ENCODE data around the gene SSC4D. TPM values are rescaled to one million over a fixed set of nuclear protein-coding genes. Genes with fewer than 3 reads are reported as not detected.

SSC4D gene
- total and polyA plus RNA-seq, 2 of the 8 experiments (the other 6 are each of a cell fraction or from before 2014, with no cell fraction given) = 11.8 to 27.5 TPM

GRCh38 chr7:76349313-76349885 lies 60.1 kb downstream of the SSC4D start:
- ChIA-PET CTCF (ENCODE audit: partially characterized antibody) (interaction anchor here (0.7 to 1.6 kb wide), 3 partner anchors 12 to 149 kb away, joined by 3 to 10 read pairs (median 4); no protein-coding TSS in a partner anchor), POLR2A (ENCODE audit: partially characterized antibody) (interaction anchor here (0.7 to 14.3 kb wide), 7 partner anchors 8 to 30 kb away, joined by 3 to 249 read pairs (median 4); partner anchors contain the start of gene YWHAG)
- DNase-seq (ENCODE audit: low read depth in 1 of 2, low spot score in 2 of 2) (no peak), FAIRE-seq (no peak)
- Histone ChIP-seq H3K56ac (replicated peaks; ENCODE audit: insufficient read length, low read depth, low read length) (no peak overlapping the region), H3K4me1 (replicated peaks in 1 of 4; ENCODE audit: control insufficient read depth in 3 of 4, insufficient read depth in 4 of 4, low read length in 3 of 4) (no peaks in the 10 kb centered on the region; a peak in 1 of 7 replicates), H2BK20ac (ENCODE audit: low read length) (no peak overlapping the region), H2BK15ac (ENCODE audit: low read length) (no peak overlapping the region), H3K27ac (ENCODE audit: low read depth, low read length) (no peak overlapping the region), H3K36me3 (ENCODE audit: control insufficient read depth in 2 of 4, insufficient read depth in 4 of 4, low read length in 3 of 4) (peaks cover 18 to 57% (median 47%) of the 10 kb centered on the region in 4 experiments), H4K5ac (ENCODE audit: insufficient read length, low read depth, low read length) (no peak overlapping the region), H3K14ac (ENCODE audit: insufficient read length) (no peak overlapping the region), H3K9ac (replicated peaks in 1 of 4; ENCODE audit: extremely low read depth in 1 of 4, low read depth in 3 of 4, low read length in 3 of 4) (no peak overlapping the region), H2AK5ac (ENCODE audit: low read depth, low read length) (no peak overlapping the region), H4K91ac (replicated peaks; ENCODE audit: insufficient read length, low read length) (no peak overlapping the region), H4K20me1 (replicated peaks in 1 of 2; ENCODE audit: control insufficient read depth in 1 of 2, insufficient read depth in 2 of 2, low read length in 2 of 2) (peaks cover 38 to 44% of the 10 kb centered on the region in 2 experiments), H3K4ac (replicated peaks; ENCODE audit: insufficient read length, low read depth, low read length) (no peak overlapping the region), H3K4me2 (ENCODE audit: insufficient read depth in 1 of 2, low read depth in 2 of 2, low read length in 2 of 2) (no peak overlapping the region), H3K23me2 (ENCODE audit: low read depth, low read length) (no peaks in the 10 kb centered on the region), H3K79me2 (ENCODE audit: control insufficient read depth in 1 of 2, insufficient read depth in 2 of 2, low read length in 2 of 2) (peaks cover 59 to 99% of the 10 kb centered on the region in 2 experiments), H2AFZ (ENCODE audit: low read length) (no peak overlapping the region), H3K23ac (ENCODE audit: insufficient read length) (no peak overlapping the region), H3K79me1 (ENCODE audit: low read depth, low read length) (peaks cover 10% of the 10 kb centered on the region), H3K18ac (ENCODE audit: extremely low read depth, low read length) (no peak overlapping the region), H2BK120ac (replicated peaks; ENCODE audit: low read depth, low read length) (no peak overlapping the region), H3K27me3 (replicated peaks in 1 of 4; ENCODE audit: control insufficient read depth in 3 of 4, extremely low read depth in 1 of 4, insufficient read depth in 3 of 4, low read length in 3 of 4) (no peaks in the 10 kb centered on the region), H3K9me3 (ENCODE audit: insufficient read depth in 2 of 2, low read depth in 1 of 2, low read length in 1 of 2) (no peaks in the 10 kb centered on the region), H3K4me3 (ENCODE audit: extremely low read depth in 1 of 4, insufficient read depth in 2 of 4, low read depth in 3 of 4, low read length in 4 of 4) (no peak overlapping the region), H2BK12ac (ENCODE audit: low read depth, low read length) (no peak overlapping the region), H2BK5ac (ENCODE audit: low read depth, low read length) (no peak overlapping the region), H4K8ac (ENCODE audit: extremely low read depth, insufficient read depth, low read length) (no peak overlapping the region)
- TF ChIP-seq NANOG (IDR thresholded peaks at IDR 0.05; ENCODE audit: insufficient read depth, low read depth, low read length, poor library complexity, severe bottlenecking) = no peak
- TF ChIP-seq POU5F1 (IDR thresholded peaks at IDR 0.05; ENCODE audit: low read depth, low read length) = no peak
- TF ChIP-seq, protein P1, sequence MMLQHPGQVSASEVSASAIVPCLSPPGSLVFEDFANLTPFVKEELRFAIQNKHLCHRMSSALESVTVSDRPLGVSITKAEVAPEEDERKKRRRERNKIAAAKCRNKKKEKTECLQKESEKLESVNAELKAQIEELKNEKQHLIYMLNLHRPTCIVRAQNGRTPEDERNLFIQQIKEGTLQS (IDR thresholded peaks at IDR 0.05; ENCODE audit: insufficient read depth, low read depth, low read length) = no peak
- TF ChIP-seq ZNF274 (IDR thresholded peaks at IDR 0.05; ENCODE audit: borderline replicate concordance, extremely low read depth, low read length) = no peak
- no peak for TF ChIP-seq KDM5A (IDR thresholded peaks at IDR 0.05; ENCODE audit: low read length)
- TF ChIP-seq FOSL1 (IDR thresholded peaks at IDR 0.05; ENCODE audit: insufficient read depth, low read depth, low read length) = no peak
- TF ChIP-seq EP300 (IDR thresholded peaks at IDR 0.05; ENCODE audit: borderline replicate concordance in 1 of 2, low read depth in 2 of 2, low read length in 2 of 2) = no peak
- no peak for TF ChIP-seq HDAC6 (IDR thresholded peaks at IDR 0.05; ENCODE audit: low read depth, low read length)
- TF ChIP-seq ASH2L (IDR thresholded peaks at IDR 0.05; ENCODE audit: low read length) = no peak
- no peak for TF ChIP-seq TAF1 (IDR thresholded peaks at IDR 0.05; ENCODE audit: low read depth, low read length)
- TF ChIP-seq CHD1 (IDR thresholded peaks at IDR 0.05; ENCODE audit: low read depth, low read length) = no peak
- WGBS, 2 experiments (ENCODE audit: extremely low coverage in 1 of 2, insufficient coverage in 1 of 2, insufficient read length in 1 of 2, insufficient replicate concordance in 2 of 2, low coverage in 1 of 2, low lambda C conversion rate in 2 of 2, missing lambda C conversion rate in 1 of 2) = 91% methylated on average over 8 of the region's 8 CpGs; no CpG with 5 or more reads in 1 of the 2 experiments
